Calu3 (cell line): ENCODE measurements around the gene CCDC97. TPM values are rescaled to one million over a fixed set of nuclear protein-coding genes. Genes with fewer than 3 reads are reported as not detected.
"Not testable (repeated sequence)": the region's sequence is repeated elsewhere in the genome, so short reads cannot be mapped to it uniquely, and the experiment has no call there.

Source experiments
- BruUV-seq: library from RNA; stranded (reverse); fragments of 400-500 nt; replicated peaks from 2 replicates; lab custom pipeline; 2021; lab: Mats Ljungman, UMichigan
- CTCF ChIA-PET: fragments of 300-600 bp; sonication (Branson Sonifier 250); formaldehyde crosslinking; loops from one replicate; lab custom pipeline; 2022; ENCODE audit warnings: antibody characterized with exemption; lab: Charles Lee
- DNase-seq: peaks from one replicate; pipeline ENCODE4 v3.0.0; 2022
- H3K27ac Mint-ChIP-seq: one replicate; pipeline ENCODE4 v1.8.0; 2022; ENCODE audit warnings: mixed read lengths; ENCODE audit not compliant: unreplicated experiment
- H3K27me3 Mint-ChIP-seq: one replicate; pipeline ENCODE4 v1.8.0; 2022; ENCODE audit warnings: mixed read lengths; ENCODE audit not compliant: unreplicated experiment
- H3K36me3 Mint-ChIP-seq: one replicate; pipeline ENCODE4 v1.8.0; 2022; ENCODE audit warnings: mild to moderate bottlenecking, moderate library complexity, mixed read lengths; ENCODE audit not compliant: insufficient read depth, unreplicated experiment
- H3K4me1 Mint-ChIP-seq: one replicate; pipeline ENCODE4 v1.8.0; 2022; ENCODE audit warnings: mild to moderate bottlenecking, low read depth, mixed read lengths; ENCODE audit not compliant: unreplicated experiment
- H3K4me3 Mint-ChIP-seq: one replicate; pipeline ENCODE4 v1.8.0; 2022; ENCODE audit warnings: mild to moderate bottlenecking, low read depth, moderate library complexity, mixed read lengths; ENCODE audit not compliant: unreplicated experiment
- H3K9me3 Mint-ChIP-seq: one replicate; pipeline ENCODE4 v1.8.0; 2022; ENCODE audit warnings: low read depth, mixed read lengths; ENCODE audit not compliant: unreplicated experiment
- CTCF ChIP-seq: fragments of 200-600 bp; IDR thresholded peaks from one replicate; pipeline ENCODE4 v1.8.0; 2022; ENCODE audit warnings: antibody characterized with exemption; ENCODE audit not compliant: unreplicated experiment
- intact Hi-C: fragments of 100-400 bp; cut with micrococcal nuclease; formaldehyde crosslinking; loops from one replicate; pipeline ENCODE4 v1.10.0; 2022; ENCODE audit not compliant: unreplicated experiment
- total RNA-seq: library from RNA; stranded (reverse); gene quantifications from 2 replicates; pipeline ENCODE4 v1.2.3, GENCODE V29; 2022

Gene CCDC97
- total RNA-seq, 1 experiment from 2014 or later: 45.8 TPM

GRCh38 chr19:41276231-41276630 lies 33.7 kb upstream of the CCDC97 start:
- Mint-ChIP-seq H3K9me3 (no peaks in the 10 kb centered on the region), H3K36me3 (peaks cover 91% of the 10 kb centered on the region), H3K4me1 (no peaks in the 10 kb centered on the region), H3K27me3 (no peaks in the 10 kb centered on the region), H3K4me3 (no peak overlapping the region), H3K27ac (no peak overlapping the region)
- CTCF ChIA-PET: no interaction called here
- no peak for DNase-seq
- intact Hi-C loops: no loop called here
- no peak for TF ChIP-seq CTCF
- BruUV-seq: no TSS peak

GRCh38 chr19:41278478-41278877 lies 31.5 kb upstream of the CCDC97 start:
- no TSS peak for BruUV-seq
- Mint-ChIP-seq H3K27ac (no peak overlapping the region), H3K36me3 (peaks cover 94% of the 10 kb centered on the region)

GRCh38 chr19:41288673-41289530 lies 21.1 kb upstream of the CCDC97 start:
- CTCF ChIA-PET: interaction anchor here (0.6 kb wide), 2 partner anchors 19 to 24 kb away, joined by 7 read pairs; no protein-coding TSS in a partner anchor
- BruUV-seq: no TSS peak
- no peaks in the 10 kb centered on the region for H3K4me1 Mint-ChIP-seq
- intact Hi-C loops: no loop called here
- no peak for TF ChIP-seq CTCF
- no peak for DNase-seq
- peaks cover 93% of the 10 kb centered on the region for H3K36me3 Mint-ChIP-seq
- no peak overlapping the region for H3K27ac Mint-ChIP-seq
- no peak overlapping the region for H3K4me3 Mint-ChIP-seq
- no peaks in the 10 kb centered on the region for H3K9me3 Mint-ChIP-seq
- no peaks in the 10 kb centered on the region for H3K27me3 Mint-ChIP-seq

More at GRCh38 chr19:41278478-41278877, 31.5 kb upstream of the CCDC97 start:
- no peak for DNase-seq
- CTCF ChIA-PET: no interaction called here
- Mint-ChIP-seq H3K27me3 (no peaks in the 10 kb centered on the region), H3K4me1 (no peaks in the 10 kb centered on the region), H3K4me3 (no peak overlapping the region), H3K9me3 (no peaks in the 10 kb centered on the region)
- intact Hi-C loops: no loop called here
- TF ChIP-seq CTCF: no peak

- CTCF ChIA-PET, intact Hi-C loops, H3K27ac Mint-ChIP-seq, H3K27me3 Mint-ChIP-seq, DNase-seq, H3K4me1 Mint-ChIP-seq, H3K4me3 Mint-ChIP-seq, H3K9me3 Mint-ChIP-seq, BruUV-seq: not testable (repeated sequence)
- H3K36me3 Mint-ChIP-seq: peaks cover 93% of the 10 kb centered on the region
Measured at GRCh38 chr19:41289814-41290213, 20.2 kb upstream of the CCDC97 start.

- CTCF ChIA-PET: no interaction called here
- H3K27me3 Mint-ChIP-seq: no peaks in the 10 kb centered on the region
- no peak overlapping the region for H3K4me3 Mint-ChIP-seq
- BruUV-seq: no TSS peak
- no peak overlapping the region for H3K27ac Mint-ChIP-seq
- H3K9me3 Mint-ChIP-seq: no peaks in the 10 kb centered on the region
- H3K36me3 Mint-ChIP-seq: peaks cover 90% of the 10 kb centered on the region
- no peak for TF ChIP-seq CTCF
- DNase-seq: no peak
- intact Hi-C loops: no loop called here
- peaks cover 12% of the 10 kb centered on the region for H3K4me1 Mint-ChIP-seq
Measured at GRCh38 chr19:41294393-41294792, 15.6 kb upstream of the CCDC97 start.
